Kidney (tissue), 14 donors: ENCODE data around the gene C12orf56. TPM values are rescaled to one million over a fixed set of nuclear protein-coding genes. Genes with fewer than 3 reads are reported as not detected.

ENCODE experiments used
- DNase-seq, 5 donors: peaks; one replicate each; pipeline ENCODE4 v3.0.0-alpha.2; 2013 to 2020
- FAIRE-seq: peaks from 2 replicates; lab custom pipeline; 2012; peaks lifted over from hg19 to GRCh38; lab: Jason Lieb, UNC
- H3K27ac ChIP-seq, 2 donors: one replicate each; pipeline ENCODE4 v1.7.0; 2013; ENCODE audit warnings: low read depth in 2 of 2, low read length in 2 of 2, inconsistent platforms in 1 of 2
- H3K27me3 ChIP-seq: one replicate; pipeline ENCODE4 v1.7.1; 2013; ENCODE audit warnings: low read length, inconsistent platforms; ENCODE audit not compliant: control insufficient read depth, insufficient read depth
- H3K36me3 ChIP-seq, 3 donors: one replicate each; pipeline versions ENCODE4 v1.7.0 to v1.7.1; 2013; ENCODE audit warnings: low read length in 3 of 3, control low read depth in 1 of 3, inconsistent platforms in 1 of 3; ENCODE audit not compliant: insufficient read depth in 3 of 3, control insufficient read depth in 2 of 3
- H3K4me1 ChIP-seq, 3 donors: one replicate each; pipeline versions ENCODE4 v1.7.0 to v1.7.1; 2013; ENCODE audit warnings: low read length in 3 of 3, inconsistent platforms in 1 of 3, low read depth in 1 of 3; ENCODE audit not compliant: control insufficient read depth in 2 of 3, insufficient read depth in 2 of 3
- H3K4me3 ChIP-seq, 3 donors: one replicate each; pipeline versions ENCODE4 v1.7.0 to v1.8.1; 2013; ENCODE audit warnings: low read length in 3 of 3, control low read depth in 1 of 3, inconsistent platforms in 1 of 3
- H3K9ac ChIP-seq, 3 donors: one replicate each; pipeline versions ENCODE4 v1.7.0 to v1.7.1; 2013; ENCODE audit warnings: low read length in 3 of 3, control low read depth in 1 of 3, inconsistent platforms in 1 of 3
- H3K9me3 ChIP-seq, 3 donors: one replicate each; pipeline versions ENCODE4 v1.7.0 to v1.7.1; 2013; ENCODE audit warnings: low read length in 3 of 3, control low read depth in 1 of 3, inconsistent platforms in 1 of 3; ENCODE audit not compliant: control insufficient read depth in 2 of 3, insufficient read depth in 1 of 3
- CTCF ChIP-seq: IDR thresholded peaks from 3 replicates; pipeline ENCODE4 v1.5.1; 2012; ENCODE audit warnings: mild to moderate bottlenecking, moderate library complexity, borderline replicate concordance; ENCODE audit not compliant: insufficient read depth; ENCODE audit errors: extremely low read depth
- intact Hi-C: fragments of 100-400 bp; cut with DNase I; formaldehyde crosslinking; loops from one replicate; pipeline ENCODE4 v1.11.1; 2022
- polyA plus RNA-seq: library from polyadenylated mRNA; stranded (reverse); fragments of 350-450 nt; fragmentation: Illumina TruSeq; extraction: RNeasy Lipid Tissue Mini Kit (QIAGEN cat#74804); gene quantifications from one replicate; pipeline ENCODE4 v1.2.3, GENCODE V29; 2014; ENCODE audit warnings: low read depth, low replicate concordance; ENCODE audit not compliant: insufficient read depth
- total RNA-seq: library from RNA; stranded (reverse); fragmentation: NEBNext Ultra II Directional; extraction: Animal tissue kit (Norgen Biotek cat#: 25700); gene quantifications from one replicate; pipeline ENCODE4 v1.2.1, GENCODE V29; 2021
- donor health status: control.
- donor health status: control.
- donor health status: control.
- donor health status: control.
- donor health status: control.
- donor health status: DM: yes; HTN: yes; CAD: no.
- donor health status: Normal renal cell carcinoma (clear cell type).

C12orf56 gene
- total and polyA plus RNA-seq, 2 donors from 2014 or later, result 1.5 to 5.2 TPM

DNA sequence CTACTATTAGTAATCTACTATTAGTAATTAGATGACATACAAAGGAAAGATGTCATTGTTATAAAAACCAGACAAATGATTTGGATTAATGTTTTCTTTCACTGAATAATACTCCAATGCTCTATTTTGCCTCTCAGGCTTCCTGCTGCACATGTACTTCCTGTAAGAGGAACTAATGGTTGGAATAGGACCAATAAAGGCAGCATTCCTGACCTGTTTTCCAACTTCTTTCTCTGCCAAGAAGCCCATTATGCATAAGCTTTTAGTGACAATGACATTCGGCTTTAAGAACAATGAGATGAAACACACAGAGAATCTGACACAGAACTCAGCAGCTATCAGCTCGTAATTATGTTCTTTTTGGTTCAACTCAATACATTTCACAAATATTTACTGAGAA, 5.2 kb upstream of the C12orf56 start:
- intact Hi-C loops, result no loop called here
- H3K36me3 ChIP-seq, result no peaks in the 10 kb centered on the region
- no peak overlapping the region for H3K27ac ChIP-seq
- no peak overlapping the region for H3K9ac ChIP-seq
- TF ChIP-seq CTCF, result no peak
- H3K9me3 ChIP-seq, result no peaks in the 10 kb centered on the region
- no peaks in the 10 kb centered on the region for H3K4me1 ChIP-seq
- H3K4me3 ChIP-seq, result no peak overlapping the region
- FAIRE-seq (no peak), DNase-seq (peak in 1 of 5 donors; percentile 42)
- no peaks in the 10 kb centered on the region for H3K27me3 ChIP-seq

GRCh38 chr12:64392221-64392620, 1.7 kb upstream of the C12orf56 start:
- FAIRE-seq (no peak), DNase-seq (peak in 2 of 5 donors; percentile 56 to 62)
- Histone ChIP-seq H3K9me3 (no peaks in the 10 kb centered on the region), H3K4me1 (peaks cover 0 to 2% (median 0%) of the 10 kb centered on the region in 3 donors), H3K27me3 (no peaks in the 10 kb centered on the region), H3K27ac (no peak overlapping the region), H3K9ac (no peak overlapping the region), H3K36me3 (no peaks in the 10 kb centered on the region), H3K4me3 (no peak overlapping the region)
- intact Hi-C loops, result no loop called here
- TF ChIP-seq CTCF, result peak; percentile 6

DNA sequence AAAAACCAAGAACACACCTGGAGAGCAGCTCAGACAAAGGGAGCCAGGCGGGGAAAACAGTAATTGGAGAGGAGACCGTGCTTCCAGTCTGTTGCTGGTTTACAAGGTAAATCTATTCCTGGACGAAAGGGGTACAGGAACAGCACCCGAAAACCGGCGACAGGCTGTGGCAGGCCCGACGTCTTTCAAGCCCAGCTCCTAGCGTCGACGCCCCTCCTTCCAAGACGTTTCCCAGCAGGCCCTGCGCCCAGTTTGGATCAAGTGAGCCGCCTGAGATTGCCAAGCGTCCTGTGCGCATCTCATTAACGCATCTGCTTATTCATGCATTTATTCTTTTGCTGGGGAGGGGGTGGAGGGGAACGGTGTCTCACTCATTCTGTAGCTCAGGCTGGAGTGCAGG, 1.4 kb downstream of the C12orf56 start:
- no peaks in the 10 kb centered on the region for H3K9me3 ChIP-seq
- intact Hi-C loops, result no loop called here
- H3K27me3 ChIP-seq, result no peaks in the 10 kb centered on the region
- no peak overlapping the region for H3K27ac ChIP-seq
- FAIRE-seq, result no peak
- no peaks in the 10 kb centered on the region for H3K36me3 ChIP-seq
- DNase-seq, result no peak
- H3K9ac ChIP-seq, result no peak overlapping the region
- no peak for TF ChIP-seq CTCF
- H3K4me1 ChIP-seq, result peaks cover 0 to 2% (median 0%) of the 10 kb centered on the region in 3 donors
- H3K4me3 ChIP-seq, result no peak overlapping the region

- FAIRE-seq (no peak), DNase-seq (peak in 2 of 5 donors; percentile 35 to 43)
- H3K4me3 ChIP-seq, result no peak overlapping the region
- no peaks in the 10 kb centered on the region for H3K36me3 ChIP-seq
- H3K9ac ChIP-seq, result no peak overlapping the region
- no peaks in the 10 kb centered on the region for H3K9me3 ChIP-seq
- intact Hi-C loops, result no loop called here
- H3K27ac ChIP-seq, result no peak overlapping the region
- peaks cover 0 to 2% (median 0%) of the 10 kb centered on the region in 3 donors for H3K4me1 ChIP-seq
- no peaks in the 10 kb centered on the region for H3K27me3 ChIP-seq
- TF ChIP-seq CTCF, result no peak
Measured at GRCh38 chr12:64387197-64387816, 3.3 kb downstream of the C12orf56 start.
